Stromal cell of bone marrow (primary cell): ENCODE measurements around the gene RASSF8.

ENCODE experiments used
- DNase-seq: peaks from one replicate; pipeline ENCODE4 v3.0.0-alpha.2; 2012; ENCODE audit warnings: low read depth

RASSF8 gene

GRCh38 chr12:25958428-25959070 lies at the start of gene RASSF8:
TSS of gene RASSF8 (plus strand) at chr12:25958682. CDS start at chr12:26055344, 96,662 bp downstream.
- peak; percentile 66 for DNase-seq

GRCh38 chr12:25914551-25914950 lies 43.9 kb upstream of the RASSF8 start:
- DNase-seq, result no peak

- no peak for DNase-seq
Observed at GRCh38 chr12:25924491-25925001, 33.9 kb upstream of the RASSF8 start.

- no peak for DNase-seq
Observed at GRCh38 chr12:25925064-25925463, 33.4 kb upstream of the RASSF8 start.

- DNase-seq, result no peak
Observed at GRCh38 chr12:25926536-25926935, 31.9 kb upstream of the RASSF8 start.

GRCh38 chr12:25929142-25929541 lies 29.3 kb upstream of the RASSF8 start:
- DNase-seq, result peak; percentile 88

GRCh38 chr12:25932971-25933370 lies 25.5 kb upstream of the RASSF8 start:
- DNase-seq, result no peak

- no peak for DNase-seq
Observed at GRCh38 chr12:25934456-25934855, 24.0 kb upstream of the RASSF8 start.

- DNase-seq, result no peak
Observed at GRCh38 chr12:25935355-25936144, 22.9 kb upstream of the RASSF8 start.

GRCh38 chr12:25937096-25937495 lies 21.4 kb upstream of the RASSF8 start:
- DNase-seq, result no peak

- DNase-seq, result no peak
Observed at GRCh38 chr12:25938581-25938980, 19.9 kb upstream of the RASSF8 start.

- no peak for DNase-seq
Observed at GRCh38 chr12:25939606-25940005, 18.9 kb upstream of the RASSF8 start.

GRCh38 chr12:25940886-25941285 lies 17.6 kb upstream of the RASSF8 start:
- DNase-seq, result no peak

- DNase-seq, result no peak
Observed at GRCh38 chr12:25942709-25943108, 15.8 kb upstream of the RASSF8 start.

- DNase-seq, result no peak
Observed at GRCh38 chr12:25943940-25944339, 14.5 kb upstream of the RASSF8 start.

- DNase-seq, result no peak
Observed at GRCh38 chr12:25949343-25949742, 9.1 kb upstream of the RASSF8 start.

GRCh38 chr12:25950329-25951115 lies 8.0 kb upstream of the RASSF8 start:
- DNase-seq, result no peak

- DNase-seq, result peak; percentile 81
Observed at GRCh38 chr12:25957793-25958427, 572 bp upstream of the RASSF8 start.

GRCh38 chr12:25959071-25959961 lies 834 bp downstream of the RASSF8 start:
- peak; percentile 83 for DNase-seq

- DNase-seq, result no peak
Observed at GRCh38 chr12:25960143-25960542, 1.7 kb downstream of the RASSF8 start.

GRCh38 chr12:25960961-25961360 lies 2.5 kb downstream of the RASSF8 start:
- DNase-seq, result no peak
